NCI-H2227 treated with DMSO at 0.1 percent for 48 hours (cell line): ENCODE measurements around the gene PLXNA3.
"Not testable (repeated sequence)": the region's sequence is repeated elsewhere in the genome, so short reads cannot be mapped to it uniquely, and the experiment has no call there.

Experiments
- DNase-seq: peaks from one replicate; lab custom pipeline; 2025; lab: John Stamatoyannopoulos, UW

Gene PLXNA3

GRCh38 chrX:154478728-154479622 lies 20.9 kb downstream of the PLXNA3 start, which contains the start of gene LAGE3:
TSS of gene LAGE3 (minus strand) at chrX:154479281. CDS start at chrX:154478915, 366 bp downstream.
- peak; percentile 89 for DNase-seq

GRCh38 chrX:154481195-154481594 lies 23.1 kb downstream of the PLXNA3 start:
- DNase-seq, result no peak

GRCh38 chrX:154481911-154482601 lies 24.0 kb downstream of the PLXNA3 start:
- DNase-seq, result no peak

GRCh38 chrX:154482786-154483185 lies 24.7 kb downstream of the PLXNA3 start:
- no peak for DNase-seq

GRCh38 chrX:154483325-154483724 lies 25.2 kb downstream of the PLXNA3 start:
- no peak for DNase-seq

- no peak for DNase-seq
Observed at GRCh38 chrX:154484255-154485149, 26.4 kb downstream of the PLXNA3 start.

- no peak for DNase-seq
Observed at GRCh38 chrX:154485150-154486051, 27.3 kb downstream of the PLXNA3 start.

GRCh38 chrX:154486052-154486395 lies 27.9 kb downstream of the PLXNA3 start:
- no peak for DNase-seq

- DNase-seq, result peak; percentile 63
Observed at GRCh38 chrX:154486396-154487207, 28.5 kb downstream of the PLXNA3 start, which contains the start of gene UBL4A. TSS of gene UBL4A (minus strand) at chrX:154486615. CDS start at chrX:154486584, 31 bp downstream.

- DNase-seq, result no peak
Observed at GRCh38 chrX:154487518-154488290, 29.6 kb downstream of the PLXNA3 start.

GRCh38 chrX:154488336-154489075 lies 30.4 kb downstream of the PLXNA3 start:
- DNase-seq, result no peak

GRCh38 chrX:154489182-154489581 lies 31.1 kb downstream of the PLXNA3 start:
- DNase-seq, result no peak

GRCh38 chrX:154490021-154490413 lies 31.9 kb downstream of the PLXNA3 start:
- DNase-seq, result no peak

- DNase-seq, result peak; percentile 86
Observed at GRCh38 chrX:154490414-154491083, 32.5 kb downstream of the PLXNA3 start, which contains the start of gene SLC10A3. TSS of gene SLC10A3 (minus strand) at chrX:154490629. CDS start at chrX:154488940, 1,689 bp downstream.

GRCh38 chrX:154494715-154495114 lies 36.6 kb downstream of the PLXNA3 start:
- no peak for DNase-seq

GRCh38 chrX:154495472-154495922 lies 37.4 kb downstream of the PLXNA3 start:
- no peak for DNase-seq

GRCh38 chrX:154496591-154497137 lies 38.6 kb downstream of the PLXNA3 start:
- not testable (repeated sequence) for DNase-seq
